Stimulated activated CD4-positive, alpha-beta T cell treated with anti-CD3 and anti-CD28 coated beads, Interleukin-1b, Interleukin-23, amount 100 ng/mL, for 4 hours (primary cell): ENCODE results near the gene LRRC53.

ENCODE experiments used
- DNase-seq, 2 donors: peaks; one replicate each; pipeline ENCODE4 v3.0.0-alpha.2; 2020; ENCODE audit warnings: low read depth in 2 of 2

The LRRC53 gene

DNA sequence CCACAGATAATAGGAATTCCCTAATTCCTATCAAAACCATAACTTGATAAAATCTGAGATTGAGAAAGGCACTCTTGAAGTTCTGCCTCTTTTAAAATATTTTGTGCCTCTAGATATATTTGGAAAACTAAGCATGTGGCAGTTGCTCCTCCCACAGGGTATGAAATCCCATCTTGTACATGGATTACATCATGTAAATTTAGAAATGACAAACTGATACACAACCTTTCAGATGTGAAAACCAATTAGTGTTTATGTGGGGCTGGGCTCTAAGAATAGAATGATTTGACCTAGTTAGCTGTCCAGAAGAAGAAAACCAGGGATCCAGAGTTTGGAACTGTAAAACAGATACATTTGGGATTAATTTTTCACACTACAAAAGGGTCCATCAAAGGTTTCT lies 15.7 kb downstream of the LRRC53 start:
- DNase-seq, result no peak

DNA sequence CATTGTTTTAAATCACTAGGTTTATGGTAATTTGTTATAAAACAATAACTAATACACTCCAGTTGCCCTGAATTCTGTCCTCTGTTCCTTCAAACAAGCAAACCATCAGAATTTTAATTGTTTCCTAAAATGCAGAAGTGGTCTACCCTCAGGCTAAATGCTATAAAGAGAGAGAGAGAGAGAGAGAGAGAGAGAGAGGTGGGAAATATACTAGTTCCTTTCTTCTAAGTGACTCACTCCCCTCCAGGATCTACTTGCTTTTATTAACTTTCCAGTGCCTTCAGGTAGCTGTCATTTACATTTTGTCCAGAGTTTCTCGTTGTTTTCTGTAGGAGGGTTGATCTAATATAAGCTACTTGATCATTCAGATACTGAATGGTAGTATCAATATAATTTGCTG lies 26.4 kb downstream of the LRRC53 start:
- no peak for DNase-seq

DNA sequence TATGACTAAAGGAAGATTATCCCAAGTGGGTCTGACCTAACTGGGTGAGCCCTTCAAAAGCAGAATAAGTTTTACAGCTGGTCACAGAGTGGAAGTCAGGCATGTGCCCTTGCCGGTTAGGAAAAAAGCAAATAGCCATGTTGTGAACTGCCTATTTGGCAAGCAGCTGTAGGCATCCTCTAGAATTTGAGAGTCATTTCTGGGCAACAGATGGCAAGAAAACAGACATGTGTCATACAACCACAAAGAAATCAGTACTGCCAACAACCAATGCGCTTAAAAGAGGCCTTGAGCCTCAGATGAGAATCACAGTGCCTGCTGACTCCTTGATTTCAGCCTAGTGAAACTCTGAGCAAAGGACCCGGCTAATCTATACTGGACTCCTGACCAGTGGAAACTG lies 26.8 kb downstream of the LRRC53 start:
- no peak for DNase-seq

DNA sequence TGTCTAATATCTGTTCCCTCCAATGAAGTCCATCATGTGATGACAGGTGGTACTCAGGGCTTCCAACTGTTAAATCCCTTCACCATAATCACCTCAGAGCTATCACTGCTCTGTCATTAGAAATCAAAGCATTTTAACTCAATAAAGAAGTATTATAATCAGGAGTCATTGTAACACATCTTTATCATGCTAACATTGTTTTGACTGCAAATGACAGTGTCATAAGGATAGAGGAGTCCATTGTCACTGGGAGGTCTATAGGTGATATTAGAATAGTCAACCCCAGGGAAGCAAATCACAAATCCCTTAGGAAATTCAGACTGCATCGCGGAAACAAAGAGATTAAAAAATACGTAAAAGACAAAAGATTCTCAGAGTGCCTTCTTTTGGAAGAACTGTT lies 30.8 kb downstream of the LRRC53 start:
- no peak for DNase-seq

DNA sequence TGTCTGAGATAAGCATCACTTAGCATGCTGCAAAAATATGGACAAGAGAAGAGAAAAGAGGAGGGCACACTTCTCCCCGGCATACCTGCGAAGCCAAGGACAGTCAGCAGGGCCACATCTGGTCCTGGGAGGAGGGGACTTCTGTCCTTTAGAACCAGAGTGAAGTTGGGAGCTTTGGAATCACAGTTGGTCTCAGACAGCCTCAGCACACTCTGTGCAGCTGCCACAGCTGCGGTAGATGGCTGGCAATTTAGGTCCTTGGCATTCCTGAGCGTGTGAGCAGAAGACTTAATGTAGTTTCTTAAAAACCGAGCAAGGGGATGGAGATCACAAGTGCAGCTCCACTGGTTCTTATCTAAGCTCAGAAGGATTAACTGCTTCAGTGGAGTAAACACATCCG lies 32.3 kb downstream of the LRRC53 start:
- no peak for DNase-seq

DNA sequence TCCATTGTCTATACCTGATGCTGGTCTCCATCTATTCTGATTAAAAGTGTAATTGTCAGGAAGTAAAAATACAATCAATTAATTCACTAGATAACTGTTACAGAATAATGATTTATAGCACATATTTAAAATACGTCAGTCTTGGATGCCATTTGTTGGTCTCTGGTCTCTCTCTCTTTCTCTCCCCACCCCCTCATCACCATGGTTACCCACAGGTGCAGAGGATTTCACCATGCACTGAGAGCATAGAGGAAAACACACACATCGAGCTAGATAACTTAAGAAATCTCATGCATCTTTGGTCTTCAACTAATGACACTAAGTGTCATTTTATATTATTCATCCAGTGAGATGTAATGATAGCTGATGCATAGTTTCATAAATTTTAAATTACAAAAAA lies 33.4 kb downstream of the LRRC53 start:
- no peak for DNase-seq

DNA sequence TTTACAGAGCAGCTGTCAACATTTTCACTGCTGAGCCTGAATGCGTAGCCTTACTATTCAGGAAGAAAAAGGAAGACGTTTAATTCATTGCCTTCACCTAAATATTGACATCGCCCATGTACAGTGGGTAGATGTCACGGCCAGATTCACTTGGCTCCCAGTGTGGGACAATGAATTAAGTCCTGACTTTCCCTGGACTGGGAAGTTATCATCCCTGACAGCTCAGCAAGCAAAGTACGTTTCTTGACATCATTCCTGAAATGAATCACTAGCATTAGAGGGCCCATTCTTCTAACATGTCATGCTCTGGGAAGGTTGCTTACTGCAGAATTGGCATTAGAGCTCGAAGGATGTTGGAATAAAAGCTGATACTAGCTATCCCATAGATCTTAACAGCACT lies 37.8 kb downstream of the LRRC53 start:
- no peak for DNase-seq

DNA sequence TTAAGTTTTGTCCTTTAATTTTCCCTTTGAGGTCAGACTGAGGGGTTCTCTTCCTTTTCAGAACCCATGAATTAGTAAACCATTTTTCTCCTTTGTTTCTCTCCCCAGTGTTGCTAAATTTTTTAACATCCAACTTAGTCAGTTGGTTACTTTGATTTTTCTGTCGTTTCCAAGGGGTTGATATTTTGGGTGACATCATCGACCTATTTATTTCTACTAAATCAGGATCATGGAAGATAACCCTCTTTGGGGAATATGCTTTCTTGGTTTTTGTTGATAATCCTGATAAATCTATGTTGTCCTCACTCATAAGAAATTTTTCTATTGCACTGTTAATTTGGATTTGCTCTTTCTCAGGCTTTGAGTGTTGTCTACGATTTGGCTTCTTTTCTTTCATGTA lies 40.9 kb downstream of the LRRC53 start:
- DNase-seq, result no peak

DNA sequence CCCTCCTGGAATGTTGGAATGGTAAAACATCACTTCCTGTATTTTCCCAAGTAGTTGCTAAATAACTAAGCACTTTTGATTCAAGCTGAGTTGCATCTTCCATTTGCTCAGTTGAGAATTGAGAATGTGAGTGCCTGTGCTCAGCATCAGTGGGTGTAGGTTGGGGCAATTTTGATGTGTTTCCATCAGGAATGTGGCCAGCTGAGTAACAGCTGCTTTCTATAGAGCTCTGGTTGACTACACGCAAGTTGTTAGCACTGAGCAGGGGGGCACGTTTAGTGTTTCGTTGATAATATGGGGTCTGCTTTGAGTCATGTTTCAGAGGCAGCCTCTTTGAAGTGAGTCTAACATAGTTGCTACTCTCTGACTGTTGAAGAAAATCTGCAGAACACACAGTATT lies 41.5 kb downstream of the LRRC53 start:
- no peak for DNase-seq

DNA sequence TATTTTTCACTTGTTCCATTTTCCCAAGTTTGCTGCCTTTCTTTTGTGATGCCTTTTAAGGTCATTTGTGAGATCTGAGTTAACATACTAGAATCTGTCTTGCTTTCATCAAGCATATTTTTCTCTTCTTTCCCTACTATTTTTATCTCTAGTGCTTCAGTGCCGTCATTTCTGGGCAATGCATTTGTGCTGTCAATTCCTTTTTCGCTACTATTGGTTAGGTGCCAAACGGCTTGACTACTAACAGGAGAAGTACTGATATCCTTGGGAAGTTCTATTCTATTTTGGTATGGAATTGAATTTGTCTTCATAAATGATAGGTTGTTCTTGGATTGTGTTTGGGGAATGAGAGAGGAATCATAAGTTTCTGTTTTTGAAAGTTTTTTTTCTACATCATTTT lies 42.2 kb downstream of the LRRC53 start:
- DNase-seq, result no peak

DNA sequence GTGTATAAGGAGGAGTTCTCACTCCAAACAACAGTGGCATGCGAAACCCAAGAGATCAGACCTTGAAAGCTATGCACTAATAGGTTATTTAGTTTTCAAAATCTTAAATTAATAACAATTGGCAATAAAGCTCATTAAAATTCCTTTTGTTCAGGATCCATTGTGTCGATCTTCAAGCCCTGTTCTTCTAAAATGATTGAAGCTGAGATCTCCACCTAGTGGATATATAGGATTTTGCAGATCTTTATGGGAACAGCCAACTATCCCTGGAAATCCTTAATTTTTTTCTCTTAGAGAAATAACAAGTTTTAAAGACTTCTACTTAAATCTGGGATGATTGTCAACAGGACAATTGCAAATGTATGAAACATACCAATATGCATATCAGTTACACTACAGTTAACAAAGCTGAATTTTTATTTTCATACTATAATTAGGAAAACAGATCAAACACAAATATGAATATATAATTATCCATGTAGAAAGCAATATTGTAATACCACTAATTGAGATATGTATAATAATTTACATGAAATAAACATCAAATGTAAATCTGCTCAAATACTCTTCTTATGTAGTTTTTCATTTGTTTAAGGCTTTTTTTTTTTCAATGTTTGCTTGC lies 43.3 kb downstream of the LRRC53 start:
- no peak for DNase-seq

DNA sequence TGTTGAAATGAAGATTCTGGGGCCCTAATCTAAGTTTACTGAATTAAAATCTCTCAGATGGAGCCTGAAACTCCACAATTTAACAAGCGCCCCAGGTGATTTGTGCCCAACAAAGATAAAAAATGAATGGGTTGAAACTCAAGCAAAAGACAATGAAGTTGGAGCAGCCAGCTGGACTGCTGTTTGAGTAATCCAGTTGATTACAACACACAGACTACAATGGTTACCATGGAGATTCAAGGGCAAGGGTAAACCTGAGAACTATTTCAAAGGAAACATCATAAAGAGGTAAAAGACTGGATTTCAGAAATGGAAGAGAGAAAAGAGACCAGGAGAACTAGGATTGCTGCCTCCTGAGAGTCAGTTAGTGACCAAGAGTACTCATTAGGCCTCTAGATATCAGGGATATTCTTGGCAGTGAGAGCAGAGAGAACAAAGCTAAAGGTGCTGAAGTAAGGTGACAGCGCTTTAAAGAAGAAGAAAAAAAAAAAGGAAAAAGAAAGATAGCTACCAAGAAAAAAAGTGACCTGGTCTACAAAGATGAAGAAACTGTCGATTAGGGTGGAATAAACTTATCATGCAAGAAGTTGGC lies 44.5 kb downstream of the LRRC53 start:
- no peak for DNase-seq

DNA sequence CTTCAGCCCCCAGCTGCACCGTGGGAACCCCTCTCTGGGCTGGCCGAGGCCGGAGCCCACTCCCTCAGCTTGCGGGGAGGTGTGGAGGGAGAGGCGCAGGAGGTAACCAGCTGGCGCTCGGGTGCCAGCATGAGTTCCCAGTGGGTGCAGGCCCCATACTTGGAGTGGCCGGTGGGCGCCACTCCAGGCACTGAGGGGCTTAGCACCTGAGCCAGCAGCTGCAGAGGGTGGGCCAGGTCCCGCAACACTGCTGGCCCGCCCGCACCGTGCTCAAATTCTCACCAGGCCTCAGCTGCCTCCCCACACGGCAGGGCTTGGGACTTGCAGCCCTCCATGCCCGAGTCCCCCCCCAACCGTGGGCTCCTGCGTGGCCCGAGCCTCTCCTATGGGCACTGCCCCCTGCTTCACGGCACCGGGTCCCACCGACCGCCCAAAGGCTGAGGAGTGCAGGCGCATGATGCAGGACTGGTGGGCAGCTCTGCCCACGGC lies 47.2 kb downstream of the LRRC53 start:
- no peak for DNase-seq

DNA sequence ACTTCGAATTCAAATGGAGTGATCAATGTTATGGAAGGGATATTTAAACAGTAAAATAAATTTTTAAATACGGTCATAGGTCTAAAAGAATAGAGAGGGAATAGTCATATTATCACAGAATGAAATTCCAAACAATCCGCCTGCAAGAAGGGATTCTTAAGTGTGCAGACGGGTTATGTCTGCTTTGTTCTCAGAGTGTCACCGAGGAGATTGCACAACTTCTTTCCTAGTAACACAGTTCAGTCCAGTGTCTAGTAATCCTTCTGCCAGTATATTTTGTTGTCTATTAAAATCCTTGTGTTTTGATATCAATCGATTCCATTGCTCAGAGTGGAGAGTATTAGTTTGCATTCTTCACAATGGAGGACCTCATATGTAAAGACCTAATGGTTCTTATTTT lies 48.4 kb downstream of the LRRC53 start:
- DNase-seq, result no peak

DNA sequence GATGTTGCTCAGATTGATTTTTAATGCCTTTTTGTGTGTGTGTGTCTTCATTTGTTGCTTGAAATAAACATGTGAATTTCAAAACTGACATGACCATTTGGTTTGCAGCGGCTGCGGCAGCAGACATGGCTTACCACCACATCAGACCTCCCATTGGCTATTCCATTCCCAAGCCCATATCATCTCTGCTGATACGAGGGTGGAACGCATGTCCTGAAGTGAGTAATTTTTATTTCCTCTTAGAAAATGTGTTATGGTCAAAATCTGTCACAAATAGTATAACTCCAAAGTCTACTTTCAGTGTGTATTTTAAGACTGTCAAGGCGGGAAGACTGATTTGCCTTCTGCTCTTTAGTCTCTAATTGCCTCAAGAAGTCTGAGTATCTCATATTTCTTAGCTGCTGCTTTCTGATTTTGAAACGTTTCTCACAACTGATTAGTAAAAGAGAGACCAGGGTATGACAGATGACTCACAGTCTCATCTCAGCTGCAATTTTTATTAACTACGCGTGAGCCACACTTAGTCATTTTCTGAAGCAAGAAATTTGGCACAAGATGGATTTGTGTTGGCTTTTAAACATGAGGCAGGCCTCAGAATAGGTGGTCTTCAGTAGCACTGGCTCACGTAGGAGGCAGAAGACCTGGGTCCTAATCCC lies 49.0 kb downstream of the LRRC53 start:
- no peak for DNase-seq

DNA sequence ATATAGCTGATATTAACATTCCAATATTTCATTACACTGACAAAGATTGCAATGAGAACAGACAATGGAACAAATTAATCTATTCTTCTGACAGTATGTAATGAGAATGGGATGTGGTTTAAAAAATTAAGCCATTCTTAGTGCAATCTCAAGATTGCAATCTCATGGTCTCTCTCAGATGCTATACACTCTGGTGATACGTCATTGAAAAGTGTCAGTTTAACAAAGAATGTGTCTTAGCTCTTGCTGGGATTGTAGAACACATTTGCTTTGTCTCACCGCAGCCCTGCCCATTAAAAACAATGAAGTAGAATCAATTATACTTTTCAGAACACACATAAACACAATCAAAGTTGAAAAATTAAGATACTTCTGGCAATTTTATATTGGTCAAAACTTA lies 55.2 kb downstream of the LRRC53 start:
- no peak for DNase-seq

DNA sequence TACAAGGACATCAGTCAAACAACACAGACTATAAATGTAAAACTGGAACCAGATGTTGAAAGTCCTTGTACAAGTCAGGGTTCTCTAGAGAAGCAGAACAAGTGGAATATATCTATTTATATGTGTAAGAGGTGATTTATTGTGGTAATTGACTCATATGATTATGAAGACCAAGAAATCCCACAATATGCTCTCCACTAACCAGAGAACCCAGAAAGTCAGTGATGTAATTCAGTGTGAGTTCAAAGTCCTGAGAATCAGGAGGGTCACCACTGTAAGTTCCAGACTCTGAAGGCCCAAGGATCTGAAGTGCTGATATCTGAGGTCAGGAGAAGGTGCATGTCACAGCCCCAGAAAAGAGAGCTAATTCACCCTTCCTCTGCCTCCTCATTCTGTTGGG lies 57.0 kb downstream of the LRRC53 start:
- DNase-seq, result no peak

DNA sequence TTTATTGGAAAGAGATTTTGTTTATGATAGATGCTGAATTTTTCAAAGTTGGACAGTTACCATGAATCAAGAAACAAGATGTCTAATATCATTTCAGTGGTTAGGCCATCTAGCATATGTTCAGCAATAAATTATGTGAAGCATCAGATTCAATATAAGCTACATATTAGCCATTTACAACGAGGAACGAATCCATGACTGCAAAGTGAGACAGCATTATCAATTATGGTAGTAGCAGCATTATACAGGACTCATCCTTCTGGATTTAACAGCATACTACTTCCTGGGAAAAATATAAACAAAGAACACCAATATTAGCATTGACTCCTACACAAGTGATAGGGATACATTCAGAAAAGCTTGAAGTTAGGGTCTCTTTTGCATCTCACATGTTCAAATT lies 59.1 kb downstream of the LRRC53 start:
- no peak for DNase-seq

DNA sequence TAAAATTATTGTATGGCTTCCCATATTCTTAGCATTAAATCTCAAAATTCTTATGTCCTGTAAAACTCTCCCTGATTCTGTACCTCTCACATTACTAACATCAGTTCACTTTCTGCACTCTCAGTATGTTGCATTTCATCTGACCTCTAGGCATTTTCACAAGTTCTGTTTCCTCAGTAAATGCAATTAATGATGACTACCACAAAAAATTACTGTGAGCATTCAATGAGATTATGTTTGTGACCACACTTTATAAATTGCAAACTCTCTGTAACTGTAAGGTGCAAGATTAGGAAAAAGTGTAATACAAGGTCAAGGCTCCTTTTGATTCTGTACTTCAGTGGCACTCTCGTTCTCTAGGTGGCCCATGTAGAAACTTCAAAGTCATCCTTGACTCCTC lies 60.4 kb downstream of the LRRC53 start:
- no peak for DNase-seq

DNA sequence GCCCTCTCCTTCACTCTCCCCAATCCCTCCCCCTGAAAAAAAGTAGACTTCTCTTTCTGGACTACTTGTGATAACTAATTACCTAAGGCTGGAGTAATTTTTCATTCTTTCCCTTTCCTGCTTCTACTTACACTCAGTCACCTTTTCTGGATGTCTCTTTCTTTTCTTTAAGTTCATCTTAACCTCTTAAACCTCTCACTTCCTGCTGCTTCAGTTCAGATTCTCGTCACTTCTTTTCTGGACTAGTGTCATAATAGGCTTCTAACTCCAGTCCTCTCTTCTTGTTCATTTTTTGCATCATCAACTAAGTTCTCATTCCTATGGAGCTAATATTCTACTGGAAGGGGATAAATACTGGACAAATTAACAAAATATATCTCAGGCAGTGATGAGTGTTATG lies 75.4 kb downstream of the LRRC53 start:
- DNase-seq, result no peak

DNA sequence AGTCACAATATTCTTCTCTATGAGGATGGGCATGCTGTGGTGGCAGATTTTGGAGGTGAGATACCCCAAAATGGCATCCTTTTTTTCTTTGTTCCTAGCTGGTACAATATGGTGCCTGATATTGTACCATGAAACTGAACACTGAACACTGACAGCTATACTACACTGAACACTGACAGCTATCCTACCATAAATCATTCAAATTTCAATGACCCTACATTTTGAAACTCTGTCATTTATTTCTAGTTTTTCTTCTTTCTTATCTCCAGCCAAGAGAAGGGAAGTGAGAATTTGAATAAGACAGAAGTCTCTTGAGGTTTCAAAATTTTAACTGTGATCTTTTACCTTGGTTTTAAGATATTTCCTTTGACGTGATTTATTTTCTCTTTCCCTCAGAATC lies 76.3 kb downstream of the LRRC53 start:
- no peak for DNase-seq

DNA sequence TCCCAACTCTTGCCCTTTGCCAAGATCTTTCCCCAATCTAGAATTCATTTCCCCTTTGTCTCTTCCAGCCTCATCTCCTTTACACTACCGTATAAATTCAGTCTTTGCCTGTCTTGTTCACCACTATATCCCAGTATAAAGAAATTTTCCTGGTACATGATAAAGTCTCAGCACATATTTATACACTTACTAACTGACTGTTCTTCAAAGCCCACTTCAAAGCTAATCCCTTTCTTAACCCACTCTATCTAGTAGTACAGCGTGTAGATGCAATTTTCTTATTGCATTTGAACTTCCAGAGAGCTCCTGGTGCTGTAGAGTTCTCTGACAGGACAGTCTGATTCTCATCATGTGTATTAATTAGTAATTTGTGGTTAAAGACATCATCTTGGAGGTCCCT lies 78.1 kb downstream of the LRRC53 start:
- DNase-seq, result no peak

DNA sequence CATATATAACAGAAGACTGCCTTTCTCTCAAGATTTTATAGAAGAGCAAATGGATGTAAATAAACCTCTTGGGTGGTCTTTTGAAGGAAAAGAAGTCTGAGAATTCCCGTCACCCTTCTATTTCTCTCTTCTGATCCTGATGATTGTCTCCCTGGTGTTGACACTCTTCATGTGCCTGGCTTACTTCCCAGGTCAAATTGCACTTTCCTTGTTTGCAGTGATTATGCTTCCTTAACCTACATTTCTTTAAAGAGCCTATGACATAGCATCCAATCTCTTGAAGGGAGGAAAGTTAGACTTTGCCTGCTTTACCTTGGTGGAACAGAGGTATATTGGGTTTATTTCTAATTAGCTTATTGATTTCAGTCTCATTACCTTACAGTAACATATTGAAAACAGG lies 80.1 kb downstream of the LRRC53 start:
- DNase-seq, result no peak

DNA sequence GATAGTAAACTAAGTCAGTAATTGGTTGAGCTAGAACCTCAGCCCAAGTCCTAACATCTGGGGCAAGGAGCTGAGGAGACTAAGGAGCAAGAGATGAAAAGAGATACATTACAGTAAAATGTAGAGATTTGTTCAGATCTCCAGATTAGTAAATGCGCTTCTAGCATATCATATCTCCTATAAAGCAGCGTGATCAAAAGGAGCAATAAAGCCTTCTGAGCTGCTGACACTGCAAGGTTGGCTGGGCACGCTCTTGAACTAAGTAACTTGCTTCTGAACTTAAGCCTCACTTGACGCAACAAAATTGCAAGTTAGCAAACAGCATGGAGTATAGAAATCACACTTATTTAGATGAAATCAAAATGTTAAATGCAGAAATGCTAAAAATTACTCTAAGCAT lies 80.9 kb downstream of the LRRC53 start:
- DNase-seq, result no peak
